A549 (cell line): ENCODE measurements around the gene NLGN2. TPM values are rescaled to one million over a fixed set of nuclear protein-coding genes. Genes with fewer than 3 reads are reported as not detected.
A peak's percentile ranks its signal among the peaks of the same experiment; 100 is the strongest.
"Not testable (repeated sequence)": the region's sequence is repeated elsewhere in the genome, so short reads cannot be mapped to it uniquely, and the experiment has no call there.

Experiments
- ATAC-seq, 2 experiments: fragments of 200-7000 bp in 1 of 2; fragments of >200 bp in 1 of 2; cut with Nextera tagmentation in 1 of 2; cut with Tn5 transposase in 1 of 2; 3 replicates each; pipeline versions ENCODE4 v1.8.0 to v1.9.1; 2018 to 2020; ENCODE audit warnings: mild to moderate bottlenecking in 1 of 2, moderate library complexity in 1 of 2
- CTCF ChIA-PET: fragments of 300-600 bp; sonication (Branson Sonifier 250); formaldehyde crosslinking; extraction: SDS; loops from one replicate; lab custom pipeline; 2021; ENCODE audit warnings: antibody characterized with exemption, inconsistent platforms; lab: Yijun Ruan, JAX
- POLR2A ChIA-PET: fragments of 350-600 bp; formaldehyde crosslinking; extraction: SDS; loops from one replicate; lab custom pipeline; 2021; ENCODE audit warnings: antibody characterized with exemption, inconsistent platforms; lab: Yijun Ruan, JAX
- DNase-seq, 2 experiments: peaks; one replicate each; pipeline versions ENCODE4 v3.0.0 to v3.0.0-alpha.2; 2011 to 2016; ENCODE audit warnings: low read depth in 1 of 2, low spot score in 1 of 2
- FAIRE-seq: peaks from 2 replicates; lab custom pipeline; 2011; peaks lifted over from hg19 to GRCh38; lab: Jason Lieb, UNC
- H3K27ac ChIP-seq, 2 experiments: fragments of >200 bp; sonication (Bioruptor Twin); formaldehyde crosslinking; 3 replicates each; pipeline ENCODE4 v1.5.1; 2016 to 2017
- H3K4me1 ChIP-seq: fragments of >200 bp; sonication (Bioruptor Twin); formaldehyde crosslinking; 3 replicates; pipeline ENCODE4 v1.6.1; 2016
- H3K4me2 ChIP-seq: fragments of >200 bp; sonication (Bioruptor Twin); formaldehyde crosslinking; 3 replicates; pipeline ENCODE4 v1.6.1; 2016
- H3K4me3 ChIP-seq: fragments of >200 bp; sonication (Bioruptor Twin); formaldehyde crosslinking; 3 replicates; pipeline ENCODE4 v1.5.1; 2016
- H3K9me3 ChIP-seq: fragments of >200 bp; sonication (Bioruptor Twin); formaldehyde crosslinking; 3 replicates; pipeline ENCODE4 v1.6.1; 2016
- EHMT2 ChIP-seq: fragments of 200-600 bp; sonication (generic); IDR thresholded peaks from 2 replicates; pipeline ENCODE4 v1.6.1; 2016; ENCODE audit warnings: antibody characterized with exemption, low read depth, mild to moderate bottlenecking, moderate library complexity
- FOSL2 ChIP-seq, 2 experiments: fragments of 450-650 bp in 1 of 2; fragments of >200 bp in 1 of 2; sonication (Bioruptor Twin) in 1 of 2; formaldehyde crosslinking; IDR thresholded peaks; 2 replicates each; pipeline versions ENCODE4 v1.5.0 to v1.6.1; 2016 to 2020; ENCODE audit warnings: mild to moderate bottlenecking in 1 of 2, moderate library complexity in 1 of 2
- JUNB ChIP-seq: fragments of >200 bp; sonication (Bioruptor Twin); formaldehyde crosslinking; IDR thresholded peaks from 2 replicates; pipeline ENCODE4 v1.6.1; 2016
- KDM5A ChIP-seq: fragments of 200-600 bp; sonication (generic); IDR thresholded peaks from 2 replicates; pipeline ENCODE4 v1.6.1; 2016; ENCODE audit warnings: antibody characterized with exemption, mild to moderate bottlenecking
- MAZ ChIP-seq: fragments of 150-350 bp; IDR thresholded peaks from 2 replicates; pipeline ENCODE4 v1.6.1; 2014; ENCODE audit warnings: antibody characterized with exemption, low read depth, low read length, borderline replicate concordance
- RNF2 ChIP-seq: fragments of 200-600 bp; sonication (generic); IDR thresholded peaks from 2 replicates; pipeline ENCODE4 v1.6.1; 2016; ENCODE audit warnings: low read depth, mild to moderate bottlenecking, antibody characterized with exemption, moderate library complexity, borderline replicate concordance
- SREBF2 ChIP-seq: fragments of 450-650 bp; IDR thresholded peaks from 2 replicates; pipeline ENCODE4 v1.6.1; 2014; ENCODE audit warnings: mild to moderate bottlenecking, moderate library complexity
- TFCP2L1 ChIP-seq: fragments of 250-450 bp; sonication (Bioruptor Pico); IDR thresholded peaks from 2 replicates; pipeline ENCODE4 v1.5.0; 2021; ENCODE audit warnings: mild to moderate bottlenecking
- ZFP36 ChIP-seq: fragments of 450-650 bp; IDR thresholded peaks from 2 replicates; pipeline ENCODE4 v1.6.1; 2014; ENCODE audit warnings: borderline replicate concordance; ENCODE audit not compliant: partially characterized antibody
- ZNF302 ChIP-seq: fragments of 250-450 bp; sonication (Bioruptor Pico); IDR thresholded peaks from 2 replicates; pipeline ENCODE4 v1.9.0; 2021; ENCODE audit warnings: inconsistent platforms, mild to moderate bottlenecking, moderate library complexity
- ZSCAN20 ChIP-seq: fragments of 250-450 bp; sonication (Bioruptor Pico); IDR thresholded peaks from 2 replicates; pipeline ENCODE4 v1.8.0; 2022; ENCODE audit warnings: mild to moderate bottlenecking, moderate library complexity
- WGBS: methylation state at CpG from one replicate; pipeline ENCODE4 v1.1.6; 2017; ENCODE audit errors: missing lambda C conversion rate; 5-methylcytosine and 5-hydroxymethylcytosine counted together
- polyA minus RNA-seq: library from RNA; depleted of rRNA, polyadenylated mRNA; stranded (reverse); fragments of >200 nt; gene quantifications from 2 replicates; pipeline ENCODE4 v1.2.3, GENCODE V29; 2011; rRNA and poly(A)+ RNA removed
- polyA plus RNA-seq, 4 experiments: library from polyadenylated mRNA; depleted of rRNA in 3 of 4; stranded (reverse); fragments of >200 nt; fragmentation: RNase III in 1 of 4; extraction: RNeasy Plus Mini Kit Qiagen cat#74134 plus additional on column Dnase treatment in 1 of 4; gene quantifications; 2 replicates in 3 of 4; 3 replicates in 1 of 4; pipeline ENCODE4 v1.2.3, GENCODE V29; 2011 to 2017
- TF ChIP-seq, protein P1 (sequence below): fragments of 150-350 bp; IDR thresholded peaks from 2 replicates; pipeline ENCODE4 v1.6.1; 2014; ENCODE audit warnings: low read depth, mild to moderate bottlenecking, low read length

Gene NLGN2
- 4.1 and 6.9 TPM in 2 replicates for polyA plus RNA-seq (2011; rRNA removed)
- 11.6 and 15.1 TPM in 2 replicates for polyA plus RNA-seq (2012; cell fraction: cytosol; rRNA removed)
- 58.2 and 65.5 TPM in 2 replicates for polyA plus RNA-seq (2012; cell fraction: nucleus; rRNA removed)
- 17.6 to 27.9 TPM (median 27.5 TPM) in 3 replicates for polyA plus RNA-seq (2017; fragmentation: RNase III; extraction: RNeasy Plus Mini Kit Qiagen cat#74134 plus additional on column Dnase treatment)
- polyA minus RNA-seq, result 4.1 and 4.9 TPM in 2 replicates

DNA sequence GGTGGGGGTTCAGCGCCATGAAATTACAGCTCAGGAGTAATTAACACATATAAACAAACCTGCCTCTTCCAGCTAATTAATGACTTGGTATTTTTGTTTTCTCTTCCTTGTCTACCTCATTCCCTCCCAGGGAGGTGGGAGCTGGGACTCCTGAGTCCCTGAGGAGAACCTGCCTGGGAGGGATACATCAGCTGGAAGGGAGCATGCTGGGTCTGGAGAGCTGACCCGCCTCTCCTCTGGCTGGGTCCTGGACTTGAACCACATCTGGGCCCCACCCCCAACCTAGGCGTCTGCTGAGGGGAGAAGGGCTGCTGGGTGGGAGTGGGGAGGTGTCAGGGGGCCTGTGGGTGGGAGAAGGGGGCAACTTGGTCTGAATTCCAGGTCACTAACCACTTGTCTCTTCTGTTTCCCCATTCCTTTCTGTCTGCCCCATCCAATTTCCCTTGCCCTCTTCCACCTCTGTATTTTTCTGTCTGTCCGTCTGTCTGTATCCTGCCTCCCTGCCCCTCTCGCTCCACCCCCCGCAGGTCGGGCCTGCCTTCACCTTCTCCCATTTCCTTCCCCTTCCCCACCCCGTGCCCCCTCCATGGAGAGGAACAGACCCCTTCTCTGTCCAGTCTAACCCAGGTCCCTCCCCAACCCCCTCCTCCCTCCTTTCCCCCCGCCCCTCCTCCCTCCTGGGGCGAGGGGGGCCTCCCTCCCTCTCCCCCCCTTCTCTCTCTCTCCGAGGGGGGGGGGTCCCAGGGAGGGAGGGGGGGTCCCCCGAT, at the start of gene NLGN2:
NLGN2 (plus strand) TSS at position 361 of the 767 bp plus-strand sequence. CDS start 411 bp downstream, outside the sequence.
- Histone ChIP-seq H3K9me3 (no peaks in the 10 kb centered on the region), H3K4me1 (peaks cover 16% of the 10 kb centered on the region), H3K27ac (no peak within 1 kb of the TSS), H3K4me2 (no peak within 1 kb of the TSS), H3K4me3 (no peak within 1 kb of the TSS)
- POLR2A ChIA-PET, result no interaction called here
- 73% methylated on average over 7 of the region's 12 CpGs for WGBS
- TF ChIP-seq, protein P1, sequence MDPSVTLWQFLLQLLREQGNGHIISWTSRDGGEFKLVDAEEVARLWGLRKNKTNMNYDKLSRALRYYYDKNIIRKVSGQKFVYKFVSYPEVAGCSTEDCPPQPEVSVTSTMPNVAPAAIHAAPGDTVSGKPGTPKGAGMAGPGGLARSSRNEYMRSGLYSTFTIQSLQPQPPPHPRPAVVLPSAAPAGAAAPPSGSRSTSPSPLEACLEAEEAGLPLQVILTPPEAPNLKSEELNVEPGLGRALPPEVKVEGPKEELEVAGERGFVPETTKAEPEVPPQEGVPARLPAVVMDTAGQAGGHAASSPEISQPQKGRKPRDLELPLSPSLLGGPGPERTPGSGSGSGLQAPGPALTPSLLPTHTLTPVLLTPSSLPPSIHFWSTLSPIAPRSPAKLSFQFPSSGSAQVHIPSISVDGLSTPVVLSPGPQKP, result no peak
- no peak for TF ChIP-seq RNF2
- CTCF ChIA-PET, result interaction anchor here (0.9 to 2.5 kb wide), 7 partner anchors 9 to 154 kb away, joined by 3 to 12 read pairs (median 4); partner anchors contain the start of gene SENP3
- DNase-seq (no peak), ATAC-seq (no peak), FAIRE-seq (no peak)

- no peak for ATAC-seq
Measured at GRCh38 chr17:7361906-7362305, 45.7 kb upstream of the NLGN2 start.

GRCh38 chr17:7363311-7363710, 44.3 kb upstream of the NLGN2 start:
- Histone ChIP-seq H3K4me1 (peaks cover 7% of the 10 kb centered on the region; the same call in 2 of the 3 replicates), H3K27ac (no peak overlapping the region), H3K9me3 (no peaks in the 10 kb centered on the region), H3K4me2 (no peak overlapping the region), H3K4me3 (no peak overlapping the region)
- peak in 1 of 2 experiments; percentile 52 for DNase-seq
- no peak for FAIRE-seq
- ChIA-PET CTCF (interaction anchor here (0.8 to 3.6 kb wide), 4 partner anchors 10 to 197 kb away, joined by 3 to 19 read pairs (median 18); partner anchors contain the start of gene KCTD11), POLR2A (no interaction called here)
- TF ChIP-seq FOSL2 (IDR thresholded peaks at IDR 0.05) (no peak), FOSL2 (CRISPR knock-in tag; IDR thresholded peaks at IDR 0.05) (peak; percentile 41; the same call in 1 of the 2 replicates), JUNB (no peak), TFCP2L1 (CRISPR knock-in tag) (no peak), MAZ (no peak), ZSCAN20 (no peak), RNF2 (no peak)
- 56% methylated on average over 6 of the region's 6 CpGs for WGBS
- ATAC-seq, result peak; percentile 45 to 69; a peak in 4 of 6 replicates

More at GRCh38 chr17:7361906-7362305, 45.7 kb upstream of the NLGN2 start:
- Histone ChIP-seq H3K27ac (no peak overlapping the region), H3K4me1 (peaks cover 7% of the 10 kb centered on the region; the same call in 2 of the 3 replicates), H3K9me3 (no peaks in the 10 kb centered on the region), H3K4me2 (no peak overlapping the region), H3K4me3 (no peak overlapping the region)
- ChIA-PET CTCF (interaction anchor here (0.7 to 3.6 kb wide), 12 partner anchors 9 to 1805 kb away, joined by 3 to 19 read pairs (median 3); partner anchors contain the start of gene KCTD11), POLR2A (no interaction called here)
- TF ChIP-seq MAZ, result no peak
- no peak for TF ChIP-seq EHMT2
- TF ChIP-seq ZNF302 (CRISPR knock-in tag), result no peak
- TF ChIP-seq SREBF2, result no peak
- TF ChIP-seq KDM5A, result no peak
- TF ChIP-seq ZFP36, result no peak
- TF ChIP-seq JUNB, result no peak
- DNase-seq (no peak), FAIRE-seq (no peak)
- 35% methylated on average over 3 of the region's 3 CpGs for WGBS

DNA sequence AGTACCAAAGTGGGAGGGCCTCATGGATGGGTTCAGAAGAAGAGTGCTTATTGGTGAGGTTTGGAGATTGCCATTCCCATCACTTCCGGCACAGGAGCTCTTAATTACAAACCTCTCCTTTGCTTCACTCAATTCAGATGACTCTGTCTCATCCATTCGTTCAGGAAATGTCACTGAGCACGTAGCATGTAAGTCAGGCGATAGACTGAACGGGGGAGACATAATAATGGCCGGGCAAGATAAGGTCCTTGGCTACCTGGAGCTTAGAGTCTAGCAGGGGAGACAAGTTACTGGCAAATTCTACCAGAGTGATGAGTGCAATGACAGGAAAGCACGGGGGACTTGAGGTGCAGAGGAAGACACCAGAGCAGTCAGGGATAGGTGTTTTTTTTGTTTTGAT, 41.7 kb upstream of the NLGN2 start:
- H3K4me2 ChIP-seq, POLR2A ChIA-PET, H3K27ac ChIP-seq, ATAC-seq, H3K9me3 ChIP-seq, H3K4me1 ChIP-seq, DNase-seq, H3K4me3 ChIP-seq: not testable (repeated sequence)
- WGBS, result 79% methylated on average over 7 of the region's 7 CpGs
- FAIRE-seq, result peak; percentile 85
- CTCF ChIA-PET, result interaction anchor here (12.6 kb wide), 1 partner anchor 11 kb away, joined by 154 read pairs; the partner anchor contains the start of genes KCTD11 and TMEM95
